ENCODE results near the gene NLRC3.
"Not testable (repeated sequence)": the region's sequence is repeated elsewhere in the genome, so short reads cannot be mapped to it uniquely, and the experiment has no call there.

GRCh38 chr16:3608976-3609375, 31.8 kb upstream of the NLRC3 start:
- TF ChIP-seq, protein P1, sequence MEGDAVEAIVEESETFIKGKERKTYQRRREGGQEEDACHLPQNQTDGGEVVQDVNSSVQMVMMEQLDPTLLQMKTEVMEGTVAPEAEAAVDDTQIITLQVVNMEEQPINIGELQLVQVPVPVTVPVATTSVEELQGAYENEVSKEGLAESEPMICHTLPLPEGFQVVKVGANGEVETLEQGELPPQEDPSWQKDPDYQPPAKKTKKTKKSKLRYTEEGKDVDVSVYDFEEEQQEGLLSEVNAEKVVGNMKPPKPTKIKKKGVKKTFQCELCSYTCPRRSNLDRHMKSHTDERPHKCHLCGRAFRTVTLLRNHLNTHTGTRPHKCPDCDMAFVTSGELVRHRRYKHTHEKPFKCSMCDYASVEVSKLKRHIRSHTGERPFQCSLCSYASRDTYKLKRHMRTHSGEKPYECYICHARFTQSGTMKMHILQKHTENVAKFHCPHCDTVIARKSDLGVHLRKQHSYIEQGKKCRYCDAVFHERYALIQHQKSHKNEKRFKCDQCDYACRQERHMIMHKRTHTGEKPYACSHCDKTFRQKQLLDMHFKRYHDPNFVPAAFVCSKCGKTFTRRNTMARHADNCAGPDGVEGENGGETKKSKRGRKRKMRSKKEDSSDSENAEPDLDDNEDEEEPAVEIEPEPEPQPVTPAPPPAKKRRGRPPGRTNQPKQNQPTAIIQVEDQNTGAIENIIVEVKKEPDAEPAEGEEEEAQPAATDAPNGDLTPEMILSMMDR (IDR thresholded peaks at IDR 0.05), result not testable (repeated sequence)
- TF ChIP-seq EP300 (IDR thresholded peaks at IDR 0.05), result not testable (repeated sequence)
